KG1 (cell line): ENCODE results near the gene RAD51B.

Source experiments
- DNase-seq: peaks from one replicate; lab custom pipeline; 2025; lab: John Stamatoyannopoulos, UW

The RAD51B gene

GRCh38 chr14:68145539-68145938, 326.0 kb downstream of the RAD51B start:
- peak; percentile 25 for DNase-seq

- DNase-seq = no peak
Observed at GRCh38 chr14:68146818-68147217, 327.2 kb downstream of the RAD51B start.

- no peak for DNase-seq
Observed at GRCh38 chr14:68147303-68147702, 327.7 kb downstream of the RAD51B start.

GRCh38 chr14:68148276-68148675, 328.7 kb downstream of the RAD51B start:
- no peak for DNase-seq

GRCh38 chr14:68148763-68149162, 329.2 kb downstream of the RAD51B start:
- no peak for DNase-seq

GRCh38 chr14:68153275-68153674, 333.7 kb downstream of the RAD51B start:
- DNase-seq = no peak

- no peak for DNase-seq
Observed at GRCh38 chr14:68154275-68154674, 334.7 kb downstream of the RAD51B start.

GRCh38 chr14:68157971-68158371, 338.4 kb downstream of the RAD51B start:
- DNase-seq = no peak

- DNase-seq = no peak
Observed at GRCh38 chr14:68158640-68159039, 339.1 kb downstream of the RAD51B start.

- no peak for DNase-seq
Observed at GRCh38 chr14:68159701-68160633, 340.4 kb downstream of the RAD51B start.

- no peak for DNase-seq
Observed at GRCh38 chr14:68160779-68161546, 341.4 kb downstream of the RAD51B start.

GRCh38 chr14:68162887-68163286, 343.3 kb downstream of the RAD51B start:
- no peak for DNase-seq

GRCh38 chr14:68164711-68165113, 345.1 kb downstream of the RAD51B start:
- no peak for DNase-seq

- DNase-seq = no peak
Observed at GRCh38 chr14:68165274-68165843, 345.8 kb downstream of the RAD51B start.

GRCh38 chr14:68166731-68167382, 347.3 kb downstream of the RAD51B start:
- no peak for DNase-seq

- DNase-seq = no peak
Observed at GRCh38 chr14:68167383-68168087, 348.0 kb downstream of the RAD51B start.

GRCh38 chr14:68168460-68169109, 349.0 kb downstream of the RAD51B start:
- no peak for DNase-seq

- DNase-seq = no peak
Observed at GRCh38 chr14:68172216-68172615, 352.6 kb downstream of the RAD51B start.

GRCh38 chr14:68172627-68173026, 353.0 kb downstream of the RAD51B start:
- DNase-seq = no peak

- no peak for DNase-seq
Observed at GRCh38 chr14:68173227-68173972, 353.8 kb downstream of the RAD51B start.
